DND-41 (cell line): ENCODE data around the gene NRSN2.
"Not testable (repeated sequence)": the region's sequence is repeated elsewhere in the genome, so short reads cannot be mapped to it uniquely, and the experiment has no call there.

Source experiments
- EZH2 ChIP-seq: IDR thresholded peaks from 3 replicates; pipeline ENCODE4 v1.6.1; 2012; ENCODE audit warnings: borderline replicate concordance, low read depth, mild to moderate bottlenecking, moderate library complexity, low read length, inconsistent platforms; ENCODE audit not compliant: severe bottlenecking
- TF ChIP-seq, protein P1 (sequence below): IDR thresholded peaks from 2 replicates; pipeline ENCODE4 v1.5.1; 2012; ENCODE audit warnings: borderline replicate concordance, low read length, moderate library complexity, mild to moderate bottlenecking; ENCODE audit not compliant: poor library complexity, severe bottlenecking; ENCODE audit errors: extremely low read depth

DNA sequence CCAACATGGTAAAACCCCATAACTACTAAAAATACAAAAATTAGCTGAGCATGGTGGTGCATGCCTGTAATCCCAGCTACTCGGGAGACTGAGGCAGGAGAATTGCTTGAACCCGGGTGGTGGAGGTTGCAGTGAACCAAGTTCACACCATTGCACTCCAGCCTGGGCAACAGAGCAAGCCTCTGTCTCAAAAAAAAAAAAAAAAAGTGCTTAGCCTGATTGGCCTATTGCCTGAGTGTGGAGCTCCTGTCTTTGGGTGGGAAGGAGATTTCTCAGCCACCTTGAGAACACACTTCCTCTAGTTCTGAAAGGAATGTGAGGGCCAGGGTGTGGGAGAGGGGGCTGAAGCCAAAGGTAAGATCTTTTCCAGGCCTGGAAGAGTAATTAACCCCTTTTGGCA lies 9.2 kb downstream of the NRSN2 start:
- TF ChIP-seq, protein P1, sequence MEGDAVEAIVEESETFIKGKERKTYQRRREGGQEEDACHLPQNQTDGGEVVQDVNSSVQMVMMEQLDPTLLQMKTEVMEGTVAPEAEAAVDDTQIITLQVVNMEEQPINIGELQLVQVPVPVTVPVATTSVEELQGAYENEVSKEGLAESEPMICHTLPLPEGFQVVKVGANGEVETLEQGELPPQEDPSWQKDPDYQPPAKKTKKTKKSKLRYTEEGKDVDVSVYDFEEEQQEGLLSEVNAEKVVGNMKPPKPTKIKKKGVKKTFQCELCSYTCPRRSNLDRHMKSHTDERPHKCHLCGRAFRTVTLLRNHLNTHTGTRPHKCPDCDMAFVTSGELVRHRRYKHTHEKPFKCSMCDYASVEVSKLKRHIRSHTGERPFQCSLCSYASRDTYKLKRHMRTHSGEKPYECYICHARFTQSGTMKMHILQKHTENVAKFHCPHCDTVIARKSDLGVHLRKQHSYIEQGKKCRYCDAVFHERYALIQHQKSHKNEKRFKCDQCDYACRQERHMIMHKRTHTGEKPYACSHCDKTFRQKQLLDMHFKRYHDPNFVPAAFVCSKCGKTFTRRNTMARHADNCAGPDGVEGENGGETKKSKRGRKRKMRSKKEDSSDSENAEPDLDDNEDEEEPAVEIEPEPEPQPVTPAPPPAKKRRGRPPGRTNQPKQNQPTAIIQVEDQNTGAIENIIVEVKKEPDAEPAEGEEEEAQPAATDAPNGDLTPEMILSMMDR = not testable (repeated sequence)
- TF ChIP-seq EZH2 = not testable (repeated sequence)
